Putamen (tissue), 1 donor: Measurements from ENCODE around the gene GGNBP2.
"Not testable (repeated sequence)": the region's sequence is repeated elsewhere in the genome, so short reads cannot be mapped to it uniquely, and the experiment has no call there.

Experiments used
- DNase-seq: peaks from one replicate; pipeline ENCODE4 v3.0.0-alpha.2; 2016; ENCODE audit warnings: low spot score

GGNBP2 gene

GRCh38 chr17:36544307-36545076, at the start of gene GGNBP2:
Gene GGNBP2 (plus strand): TSS chr17:36544919. CDS start chr17:36545725, 806 bp downstream.
- peak; percentile 93 for DNase-seq

- DNase-seq, result no peak
Observed at GRCh38 chr17:36495076-36495578, 49.6 kb upstream of the GGNBP2 start.

- DNase-seq, result peak; percentile 59
Observed at GRCh38 chr17:36496018-36496789, 48.5 kb upstream of the GGNBP2 start.

- DNase-seq, result no peak
Observed at GRCh38 chr17:36498155-36498554, 46.6 kb upstream of the GGNBP2 start.

GRCh38 chr17:36498560-36499300, 46.0 kb upstream of the GGNBP2 start:
- no peak for DNase-seq

GRCh38 chr17:36500745-36501225, 43.9 kb upstream of the GGNBP2 start:
- no peak for DNase-seq

- DNase-seq, result no peak
Observed at GRCh38 chr17:36501351-36501750, 43.4 kb upstream of the GGNBP2 start.

GRCh38 chr17:36501963-36502362, 42.8 kb upstream of the GGNBP2 start:
- no peak for DNase-seq

GRCh38 chr17:36503456-36504155, 41.1 kb upstream of the GGNBP2 start:
- no peak for DNase-seq

- DNase-seq, result no peak
Observed at GRCh38 chr17:36504156-36504545, 40.6 kb upstream of the GGNBP2 start.

GRCh38 chr17:36505171-36505570, 39.5 kb upstream of the GGNBP2 start:
- DNase-seq, result no peak

GRCh38 chr17:36506249-36506826, 38.4 kb upstream of the GGNBP2 start:
- no peak for DNase-seq

- no peak for DNase-seq
Observed at GRCh38 chr17:36506831-36507230, 37.9 kb upstream of the GGNBP2 start.

GRCh38 chr17:36507266-36507665, 37.5 kb upstream of the GGNBP2 start:
- DNase-seq, result no peak

- not testable (repeated sequence) for DNase-seq
Observed at GRCh38 chr17:36508439-36508838, 36.3 kb upstream of the GGNBP2 start.

GRCh38 chr17:36509272-36509985, 35.3 kb upstream of the GGNBP2 start:
- DNase-seq, result no peak

- DNase-seq, result no peak
Observed at GRCh38 chr17:36510636-36511035, 34.1 kb upstream of the GGNBP2 start.

- no peak for DNase-seq
Observed at GRCh38 chr17:36511216-36511615, 33.5 kb upstream of the GGNBP2 start.

GRCh38 chr17:36512641-36513040, 32.1 kb upstream of the GGNBP2 start:
- DNase-seq, result no peak

- DNase-seq, result no peak
Observed at GRCh38 chr17:36514856-36515255, 29.9 kb upstream of the GGNBP2 start.

- no peak for DNase-seq
Observed at GRCh38 chr17:36515837-36516236, 28.9 kb upstream of the GGNBP2 start.
